NT2/D1 (cell line): ENCODE results near the gene SHC3.

Experiments
- DNase-seq: peaks from one replicate; pipeline ENCODE4 v3.0.0-alpha.2; 2011; ENCODE audit warnings: low read depth, low spot score
- H3K27me3 ChIP-seq: 2 replicates; pipeline ENCODE4 v1.6.0; 2011; ENCODE audit warnings: mild to moderate bottlenecking; ENCODE audit not compliant: insufficient read length, insufficient read depth
- H3K36me3 ChIP-seq: 2 replicates; pipeline ENCODE4 v1.6.1; 2011; ENCODE audit warnings: mild to moderate bottlenecking, low read length, mixed read lengths; ENCODE audit not compliant: insufficient read depth, insufficient read length
- H3K4me1 ChIP-seq: 2 replicates; pipeline ENCODE4 v1.5.1; 2011; ENCODE audit not compliant: insufficient read depth, insufficient read length
- H3K4me3 ChIP-seq: 2 replicates; pipeline ENCODE4 v1.5.1; 2011; ENCODE audit warnings: low read depth; ENCODE audit not compliant: insufficient read length
- H3K9ac ChIP-seq: 2 replicates; pipeline ENCODE4 v1.6.0; 2011; ENCODE audit warnings: low read depth; ENCODE audit not compliant: insufficient read length
- H3K9me3 ChIP-seq: 2 replicates; pipeline ENCODE4 v1.5.1; 2011; ENCODE audit warnings: mild to moderate bottlenecking, low read length; ENCODE audit not compliant: insufficient read depth
- SUZ12 ChIP-seq: IDR thresholded peaks from 2 replicates; pipeline ENCODE4 v1.6.1; 2011; ENCODE audit not compliant: insufficient read length, insufficient read depth; ENCODE audit errors: extremely low read depth
- YY1 ChIP-seq: IDR thresholded peaks from 2 replicates; pipeline ENCODE4 v1.6.1; 2011; ENCODE audit not compliant: insufficient read length, insufficient read depth
- ZNF274 ChIP-seq: IDR thresholded peaks from 2 replicates; pipeline ENCODE4 v1.6.1; 2011; ENCODE audit warnings: mild to moderate bottlenecking, low read depth, low read length

Gene SHC3

GRCh38 chr9:89012294-89013042 lies 166.2 kb downstream of the SHC3 start:
- Histone ChIP-seq H3K27me3 (no peaks in the 10 kb centered on the region), H3K9me3 (no peaks in the 10 kb centered on the region), H3K36me3 (no peaks in the 10 kb centered on the region), H3K4me1 (peaks cover 7% of the 10 kb centered on the region), H3K4me3 (no peak overlapping the region), H3K9ac (no peak overlapping the region)
- no peak for DNase-seq
- TF ChIP-seq SUZ12 (no peak), YY1 (no peak), ZNF274 (no peak)

GRCh38 chr9:89011683-89012082 lies 166.9 kb downstream of the SHC3 start:
- no peak overlapping the region for H3K9ac ChIP-seq
- TF ChIP-seq ZNF274 (no peak), SUZ12 (no peak), YY1 (no peak)
- no peaks in the 10 kb centered on the region for H3K27me3 ChIP-seq
- no peaks in the 10 kb centered on the region for H3K9me3 ChIP-seq
- no peak overlapping the region for H3K4me3 ChIP-seq
- no peak for DNase-seq
- no peaks in the 10 kb centered on the region for H3K36me3 ChIP-seq
- H3K4me1 ChIP-seq = peaks cover 7% of the 10 kb centered on the region

- Histone ChIP-seq H3K27me3 (no peaks in the 10 kb centered on the region), H3K4me3 (no peak overlapping the region), H3K9ac (no peak overlapping the region), H3K36me3 (no peaks in the 10 kb centered on the region), H3K4me1 (peaks cover 7% of the 10 kb centered on the region), H3K9me3 (no peaks in the 10 kb centered on the region)
- no peak for TF ChIP-seq ZNF274
- TF ChIP-seq YY1 = no peak
- TF ChIP-seq SUZ12 = no peak
- DNase-seq = no peak
Observed at GRCh38 chr9:89010526-89011111, 168.0 kb downstream of the SHC3 start.

GRCh38 chr9:89010056-89010455 lies 168.6 kb downstream of the SHC3 start:
- Histone ChIP-seq H3K4me1 (peaks cover 7% of the 10 kb centered on the region), H3K36me3 (peaks cover 5% of the 10 kb centered on the region), H3K9me3 (no peaks in the 10 kb centered on the region), H3K9ac (no peak overlapping the region), H3K4me3 (no peak overlapping the region), H3K27me3 (no peaks in the 10 kb centered on the region)
- TF ChIP-seq YY1 (no peak), SUZ12 (no peak), ZNF274 (no peak)
- DNase-seq = no peak

- H3K4me3 ChIP-seq = no peak overlapping the region
- H3K4me1 ChIP-seq = peaks cover 7% of the 10 kb centered on the region
- no peaks in the 10 kb centered on the region for H3K27me3 ChIP-seq
- TF ChIP-seq ZNF274 (no peak), YY1 (no peak), SUZ12 (no peak)
- H3K9me3 ChIP-seq = no peaks in the 10 kb centered on the region
- no peak overlapping the region for H3K9ac ChIP-seq
- H3K36me3 ChIP-seq = peaks cover 7% of the 10 kb centered on the region
- DNase-seq = no peak
Observed at GRCh38 chr9:89009546-89009840, 169.1 kb downstream of the SHC3 start.

- peaks cover 7% of the 10 kb centered on the region for H3K4me1 ChIP-seq
- H3K27me3 ChIP-seq = no peaks in the 10 kb centered on the region
- H3K4me3 ChIP-seq = no peak overlapping the region
- peaks cover 7% of the 10 kb centered on the region for H3K36me3 ChIP-seq
- H3K9ac ChIP-seq = no peak overlapping the region
- TF ChIP-seq YY1 = no peak
- no peak for TF ChIP-seq SUZ12
- TF ChIP-seq ZNF274 = no peak
- no peaks in the 10 kb centered on the region for H3K9me3 ChIP-seq
- no peak for DNase-seq
Observed at GRCh38 chr9:89008744-89009545, 169.7 kb downstream of the SHC3 start.

- H3K9ac ChIP-seq = no peak overlapping the region
- no peak overlapping the region for H3K4me3 ChIP-seq
- TF ChIP-seq ZNF274 (no peak), YY1 (no peak)
- no peaks in the 10 kb centered on the region for H3K9me3 ChIP-seq
- DNase-seq = no peak
- H3K27me3 ChIP-seq = no peaks in the 10 kb centered on the region
- H3K4me1 ChIP-seq = peaks cover 7% of the 10 kb centered on the region
- peaks cover 14% of the 10 kb centered on the region for H3K36me3 ChIP-seq
Observed at GRCh38 chr9:89008055-89008743, 170.4 kb downstream of the SHC3 start.
